NCI-H2227 treated with DMSO at 0.1 percent for 48 hours (cell line): Measurements from ENCODE around the gene ADAM11.
"Not testable (repeated sequence)": the region's sequence is repeated elsewhere in the genome, so short reads cannot be mapped to it uniquely, and the experiment has no call there.

Source experiments
- DNase-seq: peaks from one replicate; lab custom pipeline; 2025; lab: John Stamatoyannopoulos, UW

The ADAM11 gene

DNA sequence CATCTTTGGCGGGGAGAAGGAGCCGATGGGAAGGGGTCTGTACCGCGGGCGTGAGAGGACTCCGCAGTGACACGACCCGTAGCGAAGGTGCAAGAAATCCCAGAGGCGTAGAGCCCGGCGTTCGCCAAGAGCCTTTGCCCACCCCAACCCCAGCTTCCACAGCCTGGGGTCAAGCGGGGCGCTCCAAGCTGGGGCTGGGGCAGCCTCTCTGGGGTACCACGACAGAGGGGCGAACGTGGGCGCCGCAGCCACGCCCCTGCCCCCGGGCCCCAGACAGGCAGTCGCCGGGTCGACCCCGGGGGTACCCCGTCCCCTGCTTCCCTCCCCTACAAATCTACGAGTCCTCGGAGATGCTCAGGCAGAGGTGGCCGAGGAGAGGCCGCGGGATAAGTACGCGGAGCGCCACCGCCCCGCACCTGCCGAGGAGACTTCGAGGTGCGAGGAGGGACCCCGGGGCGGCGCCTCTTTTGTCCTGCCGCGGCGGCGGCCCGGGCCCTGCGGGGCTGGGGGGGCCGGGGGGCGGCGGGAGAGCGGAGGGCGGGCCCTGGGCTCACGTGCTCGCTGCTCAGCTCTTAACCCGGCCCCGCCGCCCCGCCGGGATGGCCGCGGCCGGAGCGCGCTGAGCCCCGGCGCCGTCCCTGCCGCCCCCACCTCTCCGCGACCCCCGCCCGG is at the start of gene ADAM11:
Gene ADAM11 (plus strand): TSS at position 575 of the 672 bp plus-strand sequence. CDS start 212 bp downstream, outside the sequence.
- no peak for DNase-seq

GRCh38 chr17:44719444-44719843 is 39.3 kb upstream of the ADAM11 start:
- no peak for DNase-seq

- no peak for DNase-seq
Observed at GRCh38 chr17:44722254-44722653, 36.5 kb upstream of the ADAM11 start.

DNA sequence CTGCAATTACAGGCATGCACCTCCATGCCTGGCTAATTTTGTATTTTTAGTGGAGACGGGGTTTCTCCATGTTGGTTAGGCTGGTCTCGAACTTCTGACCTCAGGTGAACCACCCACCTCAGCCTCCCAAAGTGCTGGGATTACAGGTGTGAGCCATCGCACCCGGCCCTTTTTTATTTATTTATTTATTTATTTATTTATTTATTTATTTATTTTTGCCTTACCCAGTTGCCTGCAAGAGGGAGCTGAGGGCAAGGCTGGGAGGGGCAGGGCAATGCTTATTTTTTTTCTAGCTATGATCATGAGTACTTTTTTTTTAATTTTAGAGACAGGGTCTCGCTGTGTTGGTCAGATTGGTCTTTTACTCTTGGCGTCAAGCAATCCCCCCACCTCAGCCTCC is 32.7 kb upstream of the ADAM11 start:
- DNase-seq = not testable (repeated sequence)

DNA sequence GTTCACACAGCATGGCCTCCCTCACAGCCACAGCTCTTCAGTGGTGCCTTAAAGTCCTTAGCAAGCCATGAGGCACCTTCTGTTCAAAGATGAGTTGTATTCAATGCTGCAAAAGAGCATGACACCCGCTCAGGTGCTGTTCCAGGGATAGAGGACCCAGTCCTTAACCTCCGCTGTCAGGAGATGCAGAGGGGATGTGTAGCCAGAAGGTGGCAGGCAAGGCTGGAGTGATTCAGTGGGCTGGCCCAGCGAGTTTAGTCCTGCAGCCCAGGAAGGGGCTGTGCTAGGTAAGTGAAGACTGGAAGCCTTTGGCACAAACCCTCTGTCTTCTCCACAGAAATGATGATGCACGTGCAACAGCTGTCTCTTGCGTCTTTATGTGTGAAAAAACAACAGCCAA is 25.0 kb upstream of the ADAM11 start:
- peak; percentile 24 for DNase-seq

- DNase-seq = no peak
Observed at GRCh38 chr17:44734272-44734671, 24.5 kb upstream of the ADAM11 start.

GRCh38 chr17:44736551-44737240 is 22.1 kb upstream of the ADAM11 start:
- DNase-seq = no peak

DNA sequence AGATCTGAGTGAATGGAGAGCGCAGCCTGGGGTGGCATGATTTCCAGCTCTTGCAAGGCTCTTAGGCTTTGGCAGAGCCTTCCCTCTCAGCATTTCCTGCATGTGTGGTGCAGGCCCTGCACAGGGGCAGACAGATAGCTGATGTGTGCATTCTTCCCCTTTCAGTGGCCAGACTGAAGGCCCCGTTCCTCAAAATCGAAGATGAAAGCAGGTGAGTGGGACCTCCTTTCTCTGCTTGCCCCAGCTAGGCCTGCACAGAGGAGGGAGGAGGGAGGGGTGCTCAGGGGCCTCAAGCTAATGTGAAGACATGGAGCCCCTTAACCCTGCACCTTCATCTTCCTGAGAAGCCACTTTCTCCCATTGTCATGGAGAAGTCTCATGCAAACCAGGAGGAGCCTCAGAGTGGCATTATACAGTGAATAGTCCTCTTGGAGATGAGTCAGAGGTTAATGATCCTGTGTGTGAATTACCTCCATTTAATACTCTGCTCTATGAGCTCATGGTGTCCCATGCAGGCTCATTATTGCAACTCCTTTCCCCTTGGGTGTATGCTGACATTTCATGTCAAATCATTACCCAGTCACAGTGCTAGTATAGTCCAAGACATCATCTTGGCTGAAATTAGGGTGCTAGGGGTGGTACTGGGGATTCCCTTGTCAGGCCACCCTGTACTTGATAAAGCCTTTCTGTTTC is 20.4 kb upstream of the ADAM11 start:
- DNase-seq = no peak

- no peak for DNase-seq
Observed at GRCh38 chr17:44741316-44741715, 17.5 kb upstream of the ADAM11 start.

DNA sequence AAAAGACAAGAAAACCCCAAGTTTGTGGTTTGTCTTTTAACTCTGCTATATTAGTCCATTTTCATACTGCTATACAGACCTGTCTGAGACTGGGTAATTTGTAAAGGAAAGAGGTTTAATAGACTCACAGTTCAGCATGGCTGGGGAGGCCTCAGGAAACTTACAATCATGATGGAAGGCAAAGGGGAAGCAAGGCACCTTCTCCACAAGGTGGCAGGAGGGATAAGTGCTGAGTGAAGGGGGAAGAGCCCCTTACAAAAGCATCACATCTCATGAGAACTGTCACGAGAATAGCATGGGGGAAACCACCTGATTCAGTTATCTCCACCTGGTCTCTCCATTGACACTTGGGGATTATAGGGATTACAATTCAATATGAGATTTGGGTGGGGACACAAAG is 13.5 kb upstream of the ADAM11 start:
- no peak for DNase-seq

DNA sequence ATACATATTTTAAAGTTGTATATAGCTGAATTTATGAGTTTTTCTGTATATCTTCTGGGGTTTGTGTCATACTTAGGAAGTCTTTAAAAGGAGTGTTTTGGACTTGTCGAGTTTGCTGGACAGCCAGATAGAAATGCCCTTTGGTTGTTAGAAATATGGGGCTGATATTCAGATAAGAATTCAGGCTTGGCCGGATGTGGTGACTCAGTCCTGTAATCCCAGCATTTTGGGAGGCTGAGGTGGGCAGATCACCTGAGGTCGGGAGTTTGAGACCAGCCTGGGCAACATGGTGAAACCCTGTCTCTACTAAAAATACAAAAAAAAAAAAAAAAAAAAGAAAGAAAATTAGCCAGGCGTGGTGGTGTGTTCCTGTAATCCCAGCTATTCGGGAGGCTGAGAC is 13.1 kb upstream of the ADAM11 start:
- DNase-seq = not testable (repeated sequence)

DNA sequence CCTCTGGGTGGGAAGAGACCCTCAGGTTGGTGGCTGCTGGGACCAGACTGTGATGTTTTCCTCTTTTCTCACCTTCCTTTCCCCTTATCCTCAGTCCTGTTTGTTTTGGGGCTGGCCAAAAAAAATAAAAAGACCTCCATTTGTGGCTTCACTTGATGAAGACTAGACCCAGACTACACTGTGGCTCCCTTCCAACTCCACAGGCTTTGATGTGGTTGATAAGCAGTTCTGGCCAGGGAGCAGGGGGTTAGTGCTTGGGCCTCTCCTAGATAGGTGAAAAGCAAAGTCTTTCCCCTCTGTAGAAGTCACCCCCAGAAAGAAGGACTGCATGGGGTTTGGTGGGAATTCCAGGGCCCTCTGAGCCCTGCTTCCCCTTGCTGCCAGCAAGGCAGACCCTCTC is 11.2 kb upstream of the ADAM11 start:
- DNase-seq = no peak

DNA sequence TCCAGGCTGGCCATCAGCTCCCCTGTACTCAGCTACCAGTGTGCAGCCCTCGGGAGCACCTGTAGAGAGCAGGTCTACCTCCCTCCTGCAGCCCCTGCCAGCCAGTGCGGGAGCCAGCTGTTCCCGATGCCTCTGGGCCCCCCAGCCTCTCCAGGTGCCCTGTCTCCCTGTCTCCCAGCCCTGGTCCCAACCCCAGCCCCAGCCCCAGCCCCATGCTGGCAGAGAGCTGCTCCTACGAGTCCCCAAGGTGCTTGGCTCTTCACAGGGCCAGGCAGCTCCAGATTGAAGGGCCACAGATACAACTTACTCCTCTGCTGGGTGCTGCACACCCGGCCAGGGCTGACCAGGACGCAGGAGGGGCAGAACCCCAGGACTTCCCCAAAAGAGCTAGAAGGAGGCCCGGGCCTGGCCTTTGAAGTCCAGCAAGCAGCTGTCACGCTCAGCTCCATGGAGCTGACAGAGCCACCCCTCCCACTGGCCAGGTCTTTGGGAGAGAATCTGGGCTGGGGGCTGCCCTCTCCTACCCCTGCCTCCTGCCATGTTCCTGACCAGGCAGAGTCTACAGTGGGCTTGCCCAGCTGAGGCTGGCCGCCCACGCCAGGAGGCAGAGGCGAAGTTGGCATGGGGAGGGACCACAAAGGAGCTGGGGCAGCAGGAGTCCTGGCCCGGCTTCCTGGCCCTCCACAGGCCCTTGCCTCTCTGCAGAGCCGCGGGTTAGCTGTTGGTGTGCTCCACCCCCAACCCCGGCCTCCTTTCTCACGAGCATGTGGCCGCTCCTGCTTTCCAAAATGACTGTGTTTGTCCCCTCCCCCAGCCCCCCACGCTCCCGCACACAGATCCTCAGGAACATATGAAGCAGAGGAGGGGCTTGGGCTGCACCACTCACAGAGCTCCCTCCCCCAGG is 9.5 kb upstream of the ADAM11 start:
- no peak for DNase-seq

- DNase-seq = no peak
Observed at GRCh38 chr17:44749980-44750318, 8.8 kb upstream of the ADAM11 start.

- no peak for DNase-seq
Observed at GRCh38 chr17:44751331-44751730, 7.5 kb upstream of the ADAM11 start.

GRCh38 chr17:44751806-44752205 is 7.0 kb upstream of the ADAM11 start:
- DNase-seq = no peak

GRCh38 chr17:44752953-44753861 is 5.6 kb upstream of the ADAM11 start:
- no peak for DNase-seq

DNA sequence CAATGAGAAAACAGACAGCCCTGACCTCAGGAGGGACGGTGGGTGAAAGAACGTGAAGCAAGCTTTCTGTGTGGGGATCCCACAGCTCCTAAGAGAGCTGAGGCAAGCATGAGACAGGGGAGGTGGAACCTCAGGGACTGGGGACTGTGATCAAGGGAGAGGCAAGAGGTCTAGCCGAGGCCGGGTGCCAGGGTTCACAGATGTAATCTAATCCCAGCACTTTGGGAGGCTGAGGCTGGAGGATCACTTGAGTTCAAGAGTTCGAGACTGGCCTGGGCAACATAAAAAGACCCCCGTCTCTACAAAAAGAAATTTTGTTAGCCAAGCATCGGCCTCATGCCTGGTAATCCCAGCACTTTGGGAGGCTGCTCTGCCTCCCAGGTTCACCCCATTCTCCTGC is 4.5 kb upstream of the ADAM11 start:
- no peak for DNase-seq

DNA sequence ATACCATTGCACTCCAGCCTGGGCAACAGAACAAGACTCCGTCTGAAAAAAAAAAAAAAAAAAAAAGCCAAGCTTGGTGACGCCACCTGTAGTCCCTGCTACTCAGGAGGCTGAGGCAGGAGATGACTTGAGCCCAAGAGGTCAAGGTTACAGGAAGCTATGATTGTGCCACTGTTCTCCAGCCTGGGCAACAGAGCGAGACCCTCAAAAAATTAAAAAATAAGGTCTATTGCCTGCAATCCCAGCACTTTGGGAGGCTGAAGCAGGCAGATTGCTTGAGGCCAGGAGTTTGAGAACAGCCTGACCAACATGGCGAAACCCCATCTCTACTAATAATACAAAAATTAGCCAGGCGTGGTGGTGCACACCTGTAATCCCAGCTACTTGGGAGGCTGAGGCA is 3.6 kb upstream of the ADAM11 start:
- not testable (repeated sequence) for DNase-seq

DNA sequence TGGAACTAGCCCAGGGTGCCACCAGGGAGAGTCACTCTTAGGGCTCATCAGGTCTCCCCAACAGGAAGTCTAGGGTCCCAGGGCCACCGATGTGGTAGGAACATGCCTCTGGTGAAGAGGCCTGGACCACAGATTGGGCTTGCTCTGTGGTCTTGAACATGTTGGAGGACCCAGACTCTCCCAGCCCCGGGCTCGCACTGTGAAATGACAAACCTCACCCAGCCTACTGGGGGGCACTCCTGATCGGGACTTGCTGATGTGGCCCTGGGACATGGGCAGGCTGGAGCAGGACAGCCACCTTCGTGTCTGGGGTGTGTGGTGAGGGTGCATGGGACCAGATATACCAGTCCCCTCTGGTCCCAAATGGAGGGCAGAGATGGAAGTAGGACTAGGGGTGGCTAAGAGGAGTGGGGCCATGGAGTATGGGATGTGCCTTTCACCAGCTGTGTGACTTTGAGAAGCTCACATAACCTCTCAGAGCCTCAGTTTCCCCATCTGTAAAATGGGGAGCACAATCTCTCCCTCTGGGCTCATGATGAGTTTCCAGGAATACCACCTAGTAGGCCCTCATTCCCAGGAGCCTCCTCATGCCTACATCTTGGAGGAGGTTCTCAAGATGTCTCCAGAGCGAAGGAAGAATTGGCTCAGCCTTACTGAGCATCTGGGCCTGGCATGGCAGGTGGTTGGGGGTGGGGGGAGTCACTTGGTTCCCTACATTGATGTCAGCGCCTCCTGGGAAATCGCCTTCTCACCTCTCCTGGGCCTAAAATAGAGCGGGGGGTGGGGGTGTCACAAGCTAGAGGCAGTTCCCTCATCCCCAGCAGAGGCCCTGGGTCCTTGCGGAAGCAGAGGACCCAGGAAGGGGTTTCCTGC is 1.5 kb upstream of the ADAM11 start:
- DNase-seq = no peak
